HL-60 (cell line): Measurements from ENCODE around the gene VWA7.

Source experiments
- DNase-seq, 2 experiments: peaks; one replicate each; pipeline ENCODE4 v3.0.0-alpha.2; 2010 to 2020; ENCODE audit warnings: low read depth in 1 of 2, low spot score in 1 of 2
- H3K27ac ChIP-seq: fragments of 250-450 bp; sonication (Bioruptor Pico); replicated peaks from 2 replicates; pipeline ENCODE4 v1.5.1; 2020; ENCODE audit warnings: mild to moderate bottlenecking, moderate library complexity
- H3K27me3 ChIP-seq: fragments of 250-450 bp; sonication (Bioruptor Pico); 2 replicates; pipeline ENCODE4 v1.5.1; 2021; ENCODE audit warnings: mild to moderate bottlenecking, moderate library complexity; ENCODE audit not compliant: insufficient read depth, poor library complexity, severe bottlenecking
- H3K4me3 ChIP-seq: replicated peaks from 2 replicates; pipeline ENCODE4 v1.5.1; 2011; ENCODE audit warnings: mild to moderate bottlenecking, control low read depth, low read length; ENCODE audit not compliant: insufficient read depth
- CTCF ChIP-seq: IDR thresholded peaks from one replicate; pipeline ENCODE4 v1.5.1; 2011; ENCODE audit warnings: low read length, control low read depth, inconsistent platforms; ENCODE audit not compliant: insufficient read depth
- GABPA ChIP-seq: IDR thresholded peaks from 2 replicates; pipeline ENCODE4 v1.6.1; 2012; ENCODE audit warnings: low read depth
- POLR2AphosphoS5 ChIP-seq: IDR thresholded peaks from 2 replicates; pipeline ENCODE4 v1.6.1; 2012; ENCODE audit warnings: low read depth
- REST ChIP-seq: IDR thresholded peaks from 2 replicates; pipeline ENCODE4 v1.6.1; 2012; ENCODE audit warnings: low read depth; ENCODE audit not compliant: insufficient replicate concordance
- SPI1 ChIP-seq: IDR thresholded peaks from 2 replicates; pipeline ENCODE4 v1.6.1; 2012; ENCODE audit warnings: low read depth, mild to moderate bottlenecking, borderline replicate concordance

The VWA7 gene

GRCh38 chr6:31720196-31720770 lies 56.8 kb downstream of the VWA7 start:
- Histone ChIP-seq H3K4me3 (no peak overlapping the region), H3K27me3 (no peaks in the 10 kb centered on the region), H3K27ac (no peak overlapping the region)
- TF ChIP-seq GABPA (no peak), CTCF (no peak), POLR2AphosphoS5 (no peak), REST (no peak), SPI1 (no peak)
- no peak for DNase-seq

- no peaks in the 10 kb centered on the region for H3K27me3 ChIP-seq
- TF ChIP-seq POLR2AphosphoS5 (no peak), REST (no peak), CTCF (no peak), SPI1 (no peak), GABPA (no peak)
These were observed 58.1 kb downstream of the VWA7 start for GRCh38 chr6:31719001-31719400.

GRCh38 chr6:31718265-31718664 lies 58.9 kb downstream of the VWA7 start:
- TF ChIP-seq SPI1 (no peak), GABPA (no peak), POLR2AphosphoS5 (no peak), CTCF (no peak), REST (no peak)
- Histone ChIP-seq H3K27ac (no peak overlapping the region), H3K4me3 (no peak overlapping the region), H3K27me3 (no peaks in the 10 kb centered on the region)
- DNase-seq: no peak

More at GRCh38 chr6:31719001-31719400, 58.1 kb downstream of the VWA7 start:
- no peak for DNase-seq
- no peak overlapping the region for H3K27ac ChIP-seq
- no peak overlapping the region for H3K4me3 ChIP-seq
